Fibroblast of skin of right biceps (primary cell): Measurements from ENCODE around the gene SAT2.
A peak's percentile ranks its signal among the peaks of the same experiment; 100 is the strongest.

Source experiments
- DNase-seq: peaks from one replicate; pipeline ENCODE4 v3.0.0-alpha.2; 2013

SAT2 gene

GRCh38 chr17:7589891-7590691 is 37.5 kb downstream of the SAT2 start, which contains the start of gene SOX15:
Gene SOX15, minus strand, starts transcription at chr17:7590094. Its CDS starts 418 bp downstream, at chr17:7589676.
- DNase-seq = no peak

- peak; percentile 83 for DNase-seq
Observed at GRCh38 chr17:7589204-7589868, 38.3 kb downstream of the SAT2 start.

- no peak for DNase-seq
Observed at GRCh38 chr17:7588553-7589203, 38.9 kb downstream of the SAT2 start.

- DNase-seq = peak; percentile 95
Observed at GRCh38 chr17:7587420-7588151, 40.0 kb downstream of the SAT2 start.

GRCh38 chr17:7586673-7587419 is 40.8 kb downstream of the SAT2 start:
- no peak for DNase-seq

GRCh38 chr17:7583253-7584109 is 44.1 kb downstream of the SAT2 start, which contains the start of gene MPDU1:
Gene MPDU1, plus strand, starts transcription at chr17:7583852. Its CDS starts 11 bp downstream, at chr17:7583863.
- peak; percentile 98 for DNase-seq

- no peak for DNase-seq
Observed at GRCh38 chr17:7582396-7583252, 45.0 kb downstream of the SAT2 start.

- no peak for DNase-seq
Observed at GRCh38 chr17:7580604-7581575, 46.7 kb downstream of the SAT2 start.

GRCh38 chr17:7579834-7580603 is 47.6 kb downstream of the SAT2 start:
- DNase-seq = no peak

- peak; percentile 93 for DNase-seq
Observed at GRCh38 chr17:7579001-7579833, 48.4 kb downstream of the SAT2 start, which contains the start of gene CD68. Gene CD68, plus strand, starts transcription at chr17:7579638. Its CDS starts 40 bp downstream, at chr17:7579678.

- DNase-seq = no peak
Observed at GRCh38 chr17:7577327-7578199, 50.1 kb downstream of the SAT2 start.

GRCh38 chr17:7576432-7576937 is 51.1 kb downstream of the SAT2 start:
- DNase-seq = no peak
